Breast epithelium (tissue), 4 donors: ENCODE data around the gene SLFN5. TPM values are rescaled to one million over a fixed set of nuclear protein-coding genes. Genes with fewer than 3 reads are reported as not detected.

ENCODE experiments used
- DNase-seq, 2 donors: peaks; one replicate each; pipeline ENCODE4 v3.0.0-alpha.2; 2019; ENCODE audit warnings: low spot score in 2 of 2
- H3K27ac ChIP-seq, 2 donors: fragments of 200-600 bp; sonication (generic) in 1 of 2; one replicate each; pipeline ENCODE4 v1.5.1; 2016 to 2019; ENCODE audit warnings: mild to moderate bottlenecking in 1 of 2
- H3K27me3 ChIP-seq, 2 donors: fragments of 200-600 bp; sonication (generic) in 1 of 2; one replicate each; pipeline versions ENCODE4 v1.5.1 to v1.6.0; 2017 to 2019; ENCODE audit warnings: control low read depth in 1 of 2, mild to moderate bottlenecking in 1 of 2
- H3K36me3 ChIP-seq: fragments of 200-600 bp; one replicate; pipeline ENCODE4 v1.5.1; 2019
- H3K4me1 ChIP-seq, 2 donors: fragments of 200-600 bp; sonication (generic); one replicate each; pipeline ENCODE4 v1.5.1; 2016 to 2019; ENCODE audit warnings: control low read depth in 1 of 2
- H3K4me3 ChIP-seq, 3 donors: fragments of 200-600 bp; sonication (generic); 1 replicate in 2 of 3; 2 replicates in 1 of 3; pipeline ENCODE4 v1.5.1; 2016 to 2019; ENCODE audit warnings: mild to moderate bottlenecking in 3 of 3, moderate library complexity in 2 of 3
- H3K9me3 ChIP-seq, 2 donors: fragments of 200-600 bp; sonication (generic) in 1 of 2; one replicate each; pipeline ENCODE4 v1.5.1; 2016 to 2019; ENCODE audit warnings: control low read depth in 1 of 2
- CTCF ChIP-seq, 3 donors: fragments of 450-650 bp; IDR thresholded peaks; one replicate each; pipeline ENCODE4 v1.5.1; 2016 to 2017; ENCODE audit warnings: antibody characterized with exemption in 3 of 3, mild to moderate bottlenecking in 3 of 3, moderate library complexity in 3 of 3
- POLR2A ChIP-seq: fragments of 450-650 bp; IDR thresholded peaks from one replicate; pipeline ENCODE4 v1.6.1; 2016; ENCODE audit warnings: antibody characterized with exemption, mild to moderate bottlenecking, moderate library complexity
- POLR2AphosphoS5 ChIP-seq, 3 donors: sonication (generic); formaldehyde crosslinking; IDR thresholded peaks; one replicate each; pipeline ENCODE4 v1.6.1; 2017; ENCODE audit warnings: antibody characterized with exemption in 3 of 3
- intact Hi-C: fragments of 100-400 bp; cut with DNase I; formaldehyde crosslinking; loops from one replicate; pipeline ENCODE4 v1.15.1; 2023; ENCODE audit warnings: low total_unique reads
- total RNA-seq, 3 donors: library from RNA; depleted of rRNA; stranded (reverse); fragments of >200 nt; gene quantifications; one replicate each; pipeline ENCODE4 v1.1.0, GENCODE V29; 2016

The SLFN5 gene
- total RNA-seq, 3 donors from 2014 or later = 29.8 to 35.0 (median 34.1) TPM

GRCh38 chr17:35313875-35314409, 71.1 kb downstream of the SLFN5 start:
- H3K27me3 ChIP-seq = no peaks in the 10 kb centered on the region
- H3K27ac ChIP-seq = peak overlapping the region; percentile 72 to 86
- no peaks in the 10 kb centered on the region for H3K36me3 ChIP-seq
- no peaks in the 10 kb centered on the region for H3K9me3 ChIP-seq
- DNase-seq = peak in 1 of 2 donors; percentile 34
- intact Hi-C loops = no loop called here
- no peak for TF ChIP-seq POLR2A
- TF ChIP-seq POLR2AphosphoS5 (IDR thresholded peaks at IDR 0.05) = no peak
- TF ChIP-seq CTCF (IDR thresholded peaks at IDR 0.05) = no peak
- H3K4me3 ChIP-seq = peak overlapping the region; percentile 30 to 67 (median 50)
- H3K4me1 ChIP-seq = peaks cover 5 to 23% of the 10 kb centered on the region in 2 donors

GRCh38 chr17:35314415-35315216, 71.7 kb downstream of the SLFN5 start:
- Histone ChIP-seq H3K9me3 (no peaks in the 10 kb centered on the region), H3K27ac (peak overlapping the region; percentile 72 to 86), H3K4me3 (peak overlapping the region in 2 of 3 donors; percentile 50 to 67), H3K4me1 (peaks cover 5 to 23% of the 10 kb centered on the region in 2 donors), H3K27me3 (no peaks in the 10 kb centered on the region), H3K36me3 (no peaks in the 10 kb centered on the region)
- no peak for DNase-seq
- intact Hi-C loops = no loop called here
- TF ChIP-seq POLR2AphosphoS5 (IDR thresholded peaks at IDR 0.05) (no peak), POLR2A (no peak), CTCF (IDR thresholded peaks at IDR 0.05) (no peak)

DNA sequence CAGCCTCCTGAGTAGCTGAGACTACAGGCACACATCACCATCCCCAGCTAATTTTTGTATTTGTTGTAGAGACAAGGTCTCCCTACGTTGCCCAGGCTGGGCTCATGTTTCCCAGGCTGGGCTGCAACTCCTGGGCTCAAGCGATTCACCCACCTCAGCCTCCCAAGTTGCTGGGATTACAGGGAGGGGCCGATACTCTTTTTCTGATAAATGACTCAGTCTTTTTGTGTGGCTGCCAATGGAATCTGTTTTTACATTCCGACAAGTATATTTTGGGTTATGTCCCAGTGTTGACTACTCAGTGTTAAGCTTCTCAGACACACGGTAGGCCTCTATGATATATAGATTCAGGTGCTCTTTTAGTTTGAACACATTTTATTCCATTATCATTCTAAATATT, 72.4 kb downstream of the SLFN5 start:
- DNase-seq = no peak
- Histone ChIP-seq H3K4me1 (peaks cover 5 to 23% of the 10 kb centered on the region in 2 donors), H3K27ac (peak overlapping the region; percentile 72 to 86), H3K36me3 (no peaks in the 10 kb centered on the region), H3K27me3 (no peaks in the 10 kb centered on the region), H3K4me3 (no peak overlapping the region), H3K9me3 (no peaks in the 10 kb centered on the region)
- intact Hi-C loops = no loop called here
- no peak for TF ChIP-seq CTCF (IDR thresholded peaks at IDR 0.05)
- TF ChIP-seq POLR2AphosphoS5 (IDR thresholded peaks at IDR 0.05) = no peak
- no peak for TF ChIP-seq POLR2A

GRCh38 chr17:35315971-35316370, 73.1 kb downstream of the SLFN5 start:
- H3K36me3 ChIP-seq = no peaks in the 10 kb centered on the region
- H3K27ac ChIP-seq = no peak overlapping the region
- no peak for DNase-seq
- H3K9me3 ChIP-seq = no peaks in the 10 kb centered on the region
- no peak overlapping the region for H3K4me3 ChIP-seq
- TF ChIP-seq POLR2AphosphoS5 (IDR thresholded peaks at IDR 0.05) (no peak), CTCF (IDR thresholded peaks at IDR 0.05) (no peak), POLR2A (no peak)
- H3K27me3 ChIP-seq = no peaks in the 10 kb centered on the region
- peaks cover 5 to 23% of the 10 kb centered on the region in 2 donors for H3K4me1 ChIP-seq
- intact Hi-C loops = no loop called here

DNA sequence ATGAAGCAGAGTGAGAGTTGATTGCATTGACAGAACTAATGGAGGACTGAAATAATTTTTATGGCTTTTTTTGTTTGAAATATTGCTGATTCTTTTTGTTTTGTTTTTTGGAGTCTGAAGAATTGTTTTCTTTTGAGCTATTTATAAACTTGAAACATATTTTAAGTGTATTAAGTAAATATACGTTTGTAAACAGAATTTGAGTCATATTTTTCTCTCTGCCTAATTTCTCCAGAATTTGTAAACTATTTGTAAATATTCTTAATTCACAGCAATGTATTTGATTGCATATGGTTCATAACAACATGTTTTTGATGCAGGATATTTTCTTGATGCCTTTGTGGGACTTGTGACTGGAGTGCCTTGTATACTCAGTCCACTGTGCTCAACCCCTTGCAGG, 79.9 kb downstream of the SLFN5 start:
- no peaks in the 10 kb centered on the region for H3K36me3 ChIP-seq
- intact Hi-C loops = no loop called here
- H3K9me3 ChIP-seq = peaks cover 0 to 5% of the 10 kb centered on the region in 2 donors
- no peaks in the 10 kb centered on the region for H3K4me1 ChIP-seq
- H3K27ac ChIP-seq = no peak overlapping the region
- no peak for TF ChIP-seq POLR2AphosphoS5 (IDR thresholded peaks at IDR 0.05)
- TF ChIP-seq CTCF (IDR thresholded peaks at IDR 0.05) = no peak
- TF ChIP-seq POLR2A = no peak
- H3K27me3 ChIP-seq = no peaks in the 10 kb centered on the region
- H3K4me3 ChIP-seq = no peak overlapping the region
- DNase-seq = no peak
